Bronchial epithelial cell (primary cell): Measurements from ENCODE around the gene RHBDL1. TPM values are rescaled to one million over a fixed set of nuclear protein-coding genes. Genes with fewer than 3 reads are reported as not detected.
"Not testable (repeated sequence)": the region's sequence is repeated elsewhere in the genome, so short reads cannot be mapped to it uniquely, and the experiment has no call there.

Source experiments
- DNase-seq: peaks from one replicate; pipeline ENCODE4 v3.0.0-alpha.2; 2010; ENCODE audit warnings: low read depth
- FAIRE-seq: peaks from 2 replicates; lab custom pipeline; 2011; peaks lifted over from hg19 to GRCh38; lab: Jason Lieb, UNC
- H3K27me3 ChIP-seq: 2 replicates; pipeline ENCODE4 v1.5.1; 2011; ENCODE audit warnings: low read length; ENCODE audit not compliant: control insufficient read depth, insufficient read depth
- H3K36me3 ChIP-seq: 2 replicates; pipeline ENCODE4 v1.5.1; 2011; ENCODE audit warnings: low read length; ENCODE audit not compliant: control insufficient read depth, insufficient read depth
- H3K4me3 ChIP-seq: 2 replicates; pipeline ENCODE4 v1.5.1; 2011; ENCODE audit warnings: mild to moderate bottlenecking, low read depth, low read length, control low read depth
- CTCF ChIP-seq: IDR thresholded peaks from 2 replicates; pipeline ENCODE4 v1.5.1; 2011; ENCODE audit warnings: mild to moderate bottlenecking, moderate library complexity, low read length, control low read depth, inconsistent platforms; ENCODE audit not compliant: insufficient read depth, severe bottlenecking
- total RNA-seq: library from RNA; depleted of rRNA; stranded (reverse); fragments of >200 nt; gene quantifications from 2 replicates; pipeline ENCODE4 v1.2.1, GENCODE V29; 2014

The RHBDL1 gene
- total RNA-seq, 1 donor from 2014 or later: 14.0 TPM

GRCh38 chr16:711084-711483 is 35.6 kb downstream of the RHBDL1 start:
- DNase-seq: no peak
- peaks cover 20% of the 10 kb centered on the region for H3K27me3 ChIP-seq
- no peak for FAIRE-seq
- no peak overlapping the region for H3K4me3 ChIP-seq
- no peaks in the 10 kb centered on the region for H3K36me3 ChIP-seq
- no peak for TF ChIP-seq CTCF

- FAIRE-seq: no peak
- DNase-seq: peak; percentile 28
- Histone ChIP-seq H3K4me3 (no peak overlapping the region), H3K36me3 (no peaks in the 10 kb centered on the region), H3K27me3 (peaks cover 17% of the 10 kb centered on the region)
- peak; percentile 95 for TF ChIP-seq CTCF
Measured at GRCh38 chr16:711548-712320, 36.3 kb downstream of the RHBDL1 start.

GRCh38 chr16:712740-713250 is 37.3 kb downstream of the RHBDL1 start:
- not testable (repeated sequence) for H3K4me3 ChIP-seq, H3K36me3 ChIP-seq
- peak; percentile 56 for TF ChIP-seq CTCF
- FAIRE-seq (peak; percentile 52), DNase-seq (peak; percentile 94)
- H3K27me3 ChIP-seq: peaks cover 13% of the 10 kb centered on the region

- no peak for TF ChIP-seq CTCF
- FAIRE-seq: no peak
- peaks cover 11% of the 10 kb centered on the region for H3K27me3 ChIP-seq
- H3K36me3 ChIP-seq: no peaks in the 10 kb centered on the region
- no peak overlapping the region for H3K4me3 ChIP-seq
- peak; percentile 29 for DNase-seq
Measured at GRCh38 chr16:714079-714478, 38.6 kb downstream of the RHBDL1 start.

GRCh38 chr16:714558-715476 is 39.3 kb downstream of the RHBDL1 start, which contains the start of gene METRN:
TSS of gene METRN (plus strand) at chr16:715118. CDS start at chr16:715290, 172 bp downstream.
- TF ChIP-seq CTCF: no peak
- Histone ChIP-seq H3K27me3 (peaks cover 7% of the 10 kb centered on the region), H3K36me3 (no peaks in the 10 kb centered on the region), H3K4me3 (peak within 1 kb of the TSS; percentile 63)
- DNase-seq (peak; percentile 47), FAIRE-seq (no peak)
